PC-9 (cell line): Measurements from ENCODE around the gene SNAI3. TPM values are rescaled to one million over a fixed set of nuclear protein-coding genes. Genes with fewer than 3 reads are reported as not detected.

ENCODE experiments used
- BruUV-seq: library from RNA; stranded (reverse); fragments of 400-500 nt; replicated peaks from 2 replicates; lab custom pipeline; 2021; lab: Mats Ljungman, UMichigan
- CTCF ChIA-PET: fragments of 300-600 bp; sonication (Branson Sonifier 250); formaldehyde crosslinking; loops from one replicate; lab custom pipeline; 2022; ENCODE audit warnings: antibody characterized with exemption; lab: Charles Lee
- POLR2A ChIA-PET: fragments of 300-600 bp; sonication (Branson Sonifier 250); formaldehyde crosslinking; loops from one replicate; lab custom pipeline; 2022; ENCODE audit warnings: antibody characterized with exemption; ENCODE audit not compliant: unreplicated experiment; lab: Charles Lee
- DNase-seq, 2 experiments: peaks; one replicate each; pipeline versions ENCODE4 v3.0.0 to v3.0.0-alpha.2; 2015 to 2022; ENCODE audit warnings: mixed read lengths in 1 of 2
- H2AFZ ChIP-seq: fragments of 200-600 bp; sonication (generic); 2 replicates; pipeline ENCODE4 v1.8.1; 2017; ENCODE audit warnings: antibody characterized with exemption
- H3F3A ChIP-seq: fragments of 200-600 bp; sonication (generic); 2 replicates; pipeline ENCODE4 v1.8.1; 2017; ENCODE audit warnings: antibody characterized with exemption, mild to moderate bottlenecking, low read depth; ENCODE audit not compliant: insufficient read depth
- H3K27ac ChIP-seq: fragments of 200-600 bp; sonication (generic); 2 replicates; pipeline ENCODE4 v1.6.1; 2016; ENCODE audit warnings: mixed run types
- H3K27me3 ChIP-seq: fragments of 200-600 bp; sonication (generic); 2 replicates; pipeline ENCODE4 v1.6.1; 2016; ENCODE audit warnings: low read depth, mixed run types; ENCODE audit not compliant: insufficient read depth
- H3K36me3 ChIP-seq: fragments of 200-600 bp; sonication (generic); 2 replicates; pipeline ENCODE4 v1.6.1; 2016; ENCODE audit warnings: low read depth, mixed run types
- H3K4me1 ChIP-seq: fragments of 200-600 bp; sonication (generic); replicated peaks from 2 replicates; pipeline ENCODE4 v1.6.1; 2016; ENCODE audit warnings: mixed run types; ENCODE audit not compliant: insufficient read depth
- H3K4me2 ChIP-seq: fragments of 200-600 bp; sonication (generic); 2 replicates; pipeline ENCODE4 v1.6.1; 2017; ENCODE audit warnings: mixed run types
- H3K4me3 ChIP-seq: fragments of 200-600 bp; sonication (generic); 2 replicates; pipeline ENCODE4 v1.6.1; 2016; ENCODE audit warnings: mixed run types
- H3K79me2 ChIP-seq: fragments of 200-600 bp; sonication (generic); 2 replicates; pipeline ENCODE4 v1.6.1; 2017; ENCODE audit warnings: low read depth, mixed run types
- H3K9me2 ChIP-seq: fragments of 200-600 bp; sonication (generic); 2 replicates; pipeline ENCODE4 v1.8.1; 2017; ENCODE audit warnings: mild to moderate bottlenecking; ENCODE audit not compliant: insufficient read depth
- H3K9me3 ChIP-seq: fragments of 200-600 bp; sonication (generic); 2 replicates; pipeline ENCODE4 v1.8.1; 2016; ENCODE audit warnings: low read depth; ENCODE audit not compliant: insufficient read depth
- H4K20me1 ChIP-seq: fragments of 200-600 bp; sonication (generic); 2 replicates; pipeline ENCODE4 v1.8.1; 2017; ENCODE audit not compliant: insufficient read depth
- CTCF ChIP-seq: fragments of 200-600 bp; sonication (generic); conservative IDR thresholded peaks from 2 replicates; pipeline ENCODE4 v1.6.1; 2017; ENCODE audit warnings: mixed run types, antibody characterized with exemption, mild to moderate bottlenecking, moderate library complexity
- EZH2 ChIP-seq: fragments of 200-600 bp; sonication (generic); IDR thresholded peaks from 2 replicates; pipeline ENCODE4 v1.8.0; 2017; ENCODE audit warnings: antibody characterized with exemption, low read depth
- intact Hi-C: fragments of 100-400 bp; cut with micrococcal nuclease; formaldehyde crosslinking; loops from one replicate; pipeline ENCODE4 v1.10.0; 2022; ENCODE audit not compliant: unreplicated experiment
- total RNA-seq: library from RNA; stranded (reverse); gene quantifications from 2 replicates; pipeline ENCODE4 v1.2.3, GENCODE V29; 2021

The SNAI3 gene
- total RNA-seq, 1 experiment from 2014 or later = 1.3 TPM

GRCh38 chr16:88688013-88688778 is 1.9 kb upstream of the SNAI3 start:
- Histone ChIP-seq H3K4me1 (peaks cover 20% of the 10 kb centered on the region), H3K9me2 (no peaks in the 10 kb centered on the region), H3K9me3 (no peaks in the 10 kb centered on the region), H3K27ac (no peak overlapping the region), H2AFZ (no peak overlapping the region), H3K36me3 (no peaks in the 10 kb centered on the region), H3F3A (peaks cover 16% of the 10 kb centered on the region; the same call in 1 of the 2 replicates), H3K27me3 (no peaks in the 10 kb centered on the region), H3K79me2 (no peaks in the 10 kb centered on the region), H3K4me2 (peak overlapping the region; percentile 60), H4K20me1 (no peaks in the 10 kb centered on the region), H3K4me3 (no peak overlapping the region)
- CTCF ChIA-PET = interaction anchor here (0.7 to 1.2 kb wide), 4 partner anchors 14 to 234 kb away, joined by 4 to 9 read pairs (median 7); no protein-coding TSS in a partner anchor
- peak; percentile 79 to 88 for DNase-seq
- POLR2A ChIA-PET = interaction anchor here (0.5 to 1.0 kb wide), 4 partner anchors 55 to 504 kb away, joined by 3 to 24 read pairs (median 10); no protein-coding TSS in a partner anchor
- intact Hi-C loops = loop anchor here (5.0 to 10.0 kb wide), 2 partner anchors 124 to 233 kb away; partner anchors contain the start of genes APRT and ZFPM1
- TF ChIP-seq CTCF (no peak), EZH2 (no peak)
- no TSS peak for BruUV-seq

GRCh38 chr16:88687676-88688012 is 1.3 kb upstream of the SNAI3 start:
- Histone ChIP-seq H3K27ac (no peak overlapping the region), H2AFZ (no peak overlapping the region), H3K4me1 (peaks cover 20% of the 10 kb centered on the region), H3K4me2 (peak overlapping the region; percentile 60), H3K9me2 (no peaks in the 10 kb centered on the region), H3K9me3 (no peaks in the 10 kb centered on the region), H3F3A (peaks cover 16% of the 10 kb centered on the region; the same call in 1 of the 2 replicates), H4K20me1 (no peaks in the 10 kb centered on the region), H3K27me3 (no peaks in the 10 kb centered on the region), H3K79me2 (no peaks in the 10 kb centered on the region), H3K36me3 (no peaks in the 10 kb centered on the region), H3K4me3 (no peak overlapping the region)
- TF ChIP-seq EZH2 (no peak), CTCF (no peak)
- POLR2A ChIA-PET = interaction anchor here (0.5 to 1.0 kb wide), 2 partner anchors 73 to 505 kb away, joined by 3 to 16 read pairs; no protein-coding TSS in a partner anchor
- CTCF ChIA-PET = interaction anchor here (0.6 to 1.2 kb wide), 5 partner anchors 15 to 233 kb away, joined by 4 to 9 read pairs (median 8); no protein-coding TSS in a partner anchor
- intact Hi-C loops = loop anchor here (5.0 to 10.0 kb wide), 2 partner anchors 125 to 233 kb away; partner anchors contain the start of genes APRT and ZFPM1
- DNase-seq = no peak
- BruUV-seq = no TSS peak

- no peaks in the 10 kb centered on the region for H4K20me1 ChIP-seq
- H3K27me3 ChIP-seq = no peaks in the 10 kb centered on the region
- H3K4me1 ChIP-seq = peaks cover 20% of the 10 kb centered on the region
- peaks cover 16% of the 10 kb centered on the region; the same call in 1 of the 2 replicates for H3F3A ChIP-seq
- intact Hi-C loops = loop anchor here (5.0 to 10.0 kb wide), 2 partner anchors 125 to 232 kb away; partner anchors contain the start of genes APRT and ZFPM1
- CTCF ChIA-PET = interaction anchor here (0.6 to 1.2 kb wide), 2 partner anchors 22 to 50 kb away, joined by 8 to 9 read pairs; no protein-coding TSS in a partner anchor
- H3K9me2 ChIP-seq = no peaks in the 10 kb centered on the region
- H3K4me3 ChIP-seq = no peak overlapping the region
- H3K4me2 ChIP-seq = no peak overlapping the region
- no peaks in the 10 kb centered on the region for H3K9me3 ChIP-seq
- H3K36me3 ChIP-seq = no peaks in the 10 kb centered on the region
- H3K27ac ChIP-seq = no peak overlapping the region
- no peaks in the 10 kb centered on the region for H3K79me2 ChIP-seq
- POLR2A ChIA-PET = no interaction called here
- no peak for DNase-seq
- TF ChIP-seq EZH2 (no peak), CTCF (no peak)
- no peak overlapping the region for H2AFZ ChIP-seq
- no TSS peak for BruUV-seq
Observed at GRCh38 chr16:88687254-88687576, 908 bp upstream of the SNAI3 start.
